ENCODE measurements around the gene MRPL27.

The MRPL27 gene

DNA sequence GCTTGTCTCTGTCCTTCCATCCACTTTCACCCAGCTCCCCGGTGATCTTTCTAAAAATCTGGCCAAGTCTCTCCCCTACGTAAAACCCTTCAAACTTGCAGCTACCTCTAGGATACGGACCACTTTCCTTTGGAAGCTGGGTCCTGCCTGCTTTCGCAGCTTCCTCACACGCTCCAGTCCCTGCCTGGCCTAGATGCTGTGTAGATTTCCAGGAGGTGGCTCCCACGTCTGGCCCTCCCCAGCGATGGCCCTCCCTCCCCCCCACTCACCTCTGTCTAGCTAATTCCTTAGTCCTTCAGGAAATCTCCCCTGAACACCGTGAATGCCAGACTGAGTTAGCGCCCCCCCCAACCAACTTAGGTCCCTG, 24.9 kb upstream of the MRPL27 start:
- TF ChIP-seq, protein P1, sequence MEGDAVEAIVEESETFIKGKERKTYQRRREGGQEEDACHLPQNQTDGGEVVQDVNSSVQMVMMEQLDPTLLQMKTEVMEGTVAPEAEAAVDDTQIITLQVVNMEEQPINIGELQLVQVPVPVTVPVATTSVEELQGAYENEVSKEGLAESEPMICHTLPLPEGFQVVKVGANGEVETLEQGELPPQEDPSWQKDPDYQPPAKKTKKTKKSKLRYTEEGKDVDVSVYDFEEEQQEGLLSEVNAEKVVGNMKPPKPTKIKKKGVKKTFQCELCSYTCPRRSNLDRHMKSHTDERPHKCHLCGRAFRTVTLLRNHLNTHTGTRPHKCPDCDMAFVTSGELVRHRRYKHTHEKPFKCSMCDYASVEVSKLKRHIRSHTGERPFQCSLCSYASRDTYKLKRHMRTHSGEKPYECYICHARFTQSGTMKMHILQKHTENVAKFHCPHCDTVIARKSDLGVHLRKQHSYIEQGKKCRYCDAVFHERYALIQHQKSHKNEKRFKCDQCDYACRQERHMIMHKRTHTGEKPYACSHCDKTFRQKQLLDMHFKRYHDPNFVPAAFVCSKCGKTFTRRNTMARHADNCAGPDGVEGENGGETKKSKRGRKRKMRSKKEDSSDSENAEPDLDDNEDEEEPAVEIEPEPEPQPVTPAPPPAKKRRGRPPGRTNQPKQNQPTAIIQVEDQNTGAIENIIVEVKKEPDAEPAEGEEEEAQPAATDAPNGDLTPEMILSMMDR (IDR thresholded peaks at IDR 0.05) = no peak
- peak overlapping the region; percentile 37 for H3K27ac ChIP-seq
- H3K36me3 ChIP-seq (ENCODE audit: control insufficient read depth, insufficient read depth, low read length) = no peaks in the 10 kb centered on the region
- H3K9me3 ChIP-seq (ENCODE audit: control insufficient read depth, low read length) = no peaks in the 10 kb centered on the region
- H2AFZ ChIP-seq = peak overlapping the region; percentile 77
- H3K4me1 ChIP-seq = peaks cover 3% of the 10 kb centered on the region
- H3K4me2 ChIP-seq (ENCODE audit: low read length) = peak overlapping the region; percentile 63
- H3K9ac ChIP-seq = no peak overlapping the region
- peaks cover 12% of the 10 kb centered on the region for H3K79me2 ChIP-seq
- H3K27me3 ChIP-seq (ENCODE audit: control insufficient read depth, insufficient read depth, low read length) = no peaks in the 10 kb centered on the region
- H3K4me3 ChIP-seq (ENCODE audit: low read depth, low read length) = peak overlapping the region; percentile 63

DNA sequence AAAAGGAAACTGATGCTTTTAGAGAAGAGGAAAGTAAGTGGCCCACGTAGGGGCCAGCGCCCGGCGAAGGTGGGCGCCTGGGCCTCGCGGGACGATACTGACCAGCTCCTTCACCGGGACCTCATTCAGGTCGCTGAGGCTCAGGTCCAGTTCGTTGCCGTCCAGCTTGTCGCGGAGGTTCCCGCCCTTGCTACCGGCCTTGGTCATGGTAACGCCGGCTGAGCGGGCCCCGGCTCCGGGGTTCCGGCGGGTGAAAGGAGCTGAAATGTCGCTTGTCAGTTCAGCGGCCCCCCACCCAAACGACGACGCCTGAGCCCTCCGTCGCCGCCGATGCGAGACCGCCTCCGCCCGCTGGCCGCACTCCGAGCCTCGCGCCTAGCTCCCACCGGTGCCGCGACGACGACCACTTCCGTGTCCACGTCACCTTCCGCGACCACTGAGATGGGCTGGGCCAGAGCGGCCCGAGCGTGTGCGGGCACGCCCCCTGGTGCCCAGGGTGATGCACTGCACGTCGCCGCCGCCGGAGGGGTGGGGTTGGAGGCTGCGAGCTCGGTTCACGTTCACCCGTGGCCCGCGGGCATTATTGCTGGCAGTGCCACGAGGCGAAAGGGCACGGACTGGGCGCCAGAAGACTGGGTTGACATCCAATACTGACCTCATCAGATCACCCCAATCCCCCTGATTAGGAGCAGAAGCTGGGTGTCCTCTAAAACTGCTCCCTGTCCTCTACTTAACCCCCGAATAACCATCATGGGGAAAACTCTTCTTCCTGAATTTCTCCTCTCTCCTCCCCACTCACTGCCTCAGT, 24.3 kb upstream of the MRPL27 start, which contains the start of gene LRRC59:
Gene LRRC59 (minus strand): TSS at position 413 of the 808 bp plus-strand sequence. CDS start 206 bp downstream, at position 207.
- Histone ChIP-seq H3K4me1 (peaks cover 3% of the 10 kb centered on the region), H3K9me3 (ENCODE audit: control insufficient read depth, low read length) (no peaks in the 10 kb centered on the region), H2AFZ (peak within 1 kb of the TSS; percentile 77), H3K79me2 (peaks cover 12% of the 10 kb centered on the region), H3K4me3 (ENCODE audit: low read depth, low read length) (peak within 1 kb of the TSS; percentile 63), H3K9ac (peak within 1 kb of the TSS; percentile 33), H3K27me3 (ENCODE audit: control insufficient read depth, insufficient read depth, low read length) (no peaks in the 10 kb centered on the region), H3K36me3 (ENCODE audit: control insufficient read depth, insufficient read depth, low read length) (no peaks in the 10 kb centered on the region), H3K4me2 (ENCODE audit: low read length) (peak within 1 kb of the TSS; percentile 63), H3K27ac (peak within 1 kb of the TSS; percentile 37)
- TF ChIP-seq, protein P1 (IDR thresholded peaks at IDR 0.05) = peak; percentile 98

DNA sequence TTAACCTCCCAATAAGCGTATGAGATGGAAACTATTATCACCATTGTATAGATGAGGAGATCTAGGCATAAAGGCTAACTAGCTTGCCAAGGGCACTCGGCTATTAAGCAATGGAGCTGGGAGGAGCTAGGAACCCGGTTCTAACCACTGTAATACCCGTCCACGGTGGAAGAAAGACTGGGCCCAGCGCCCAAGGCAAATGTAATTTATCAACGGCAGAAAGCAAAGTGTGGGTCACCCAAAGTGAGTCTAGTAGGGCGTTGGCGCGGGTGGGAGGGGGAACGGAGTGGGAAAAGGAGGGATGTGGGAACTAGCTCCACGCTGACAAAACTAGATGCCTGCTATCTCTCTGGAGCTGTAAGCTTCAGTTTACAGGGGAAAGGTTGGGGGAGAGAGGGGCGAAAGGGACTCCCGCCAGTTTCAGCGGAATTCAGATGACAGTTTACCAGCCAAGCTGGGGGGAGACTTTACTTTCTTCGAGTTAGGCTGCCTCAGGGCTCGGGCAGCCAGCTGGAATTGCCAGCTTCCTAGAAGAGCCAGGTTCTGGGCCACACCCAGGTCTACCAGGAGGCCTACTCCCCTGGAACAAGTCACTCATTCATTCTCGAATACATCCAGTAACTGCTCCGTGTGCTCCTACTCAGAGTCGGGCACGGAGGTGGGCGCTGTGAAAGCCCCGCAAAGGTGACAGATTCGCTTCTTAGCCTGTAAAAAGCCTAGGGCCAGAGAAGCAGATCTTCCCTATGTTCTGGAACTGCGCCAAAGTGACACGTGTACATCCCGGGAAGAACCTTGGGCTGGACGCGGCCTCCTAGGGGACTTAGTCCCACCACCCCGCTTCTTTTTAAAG, 23.5 kb upstream of the MRPL27 start:
- H3K27ac ChIP-seq = peak overlapping the region; percentile 37
- H3K4me2 ChIP-seq (ENCODE audit: low read length) = peak overlapping the region; percentile 63
- peak overlapping the region; percentile 33 for H3K9ac ChIP-seq
- no peaks in the 10 kb centered on the region for H3K27me3 ChIP-seq (ENCODE audit: control insufficient read depth, insufficient read depth, low read length)
- H3K4me3 ChIP-seq (ENCODE audit: low read depth, low read length) = peak overlapping the region; percentile 63
- H2AFZ ChIP-seq = peak overlapping the region; percentile 77
- H3K4me1 ChIP-seq = peaks cover 3% of the 10 kb centered on the region
- peaks cover 12% of the 10 kb centered on the region for H3K79me2 ChIP-seq
- no peaks in the 10 kb centered on the region for H3K36me3 ChIP-seq (ENCODE audit: control insufficient read depth, insufficient read depth, low read length)
- H3K9me3 ChIP-seq (ENCODE audit: control insufficient read depth, low read length) = no peaks in the 10 kb centered on the region
- TF ChIP-seq, protein P1 (IDR thresholded peaks at IDR 0.05) = no peak

DNA sequence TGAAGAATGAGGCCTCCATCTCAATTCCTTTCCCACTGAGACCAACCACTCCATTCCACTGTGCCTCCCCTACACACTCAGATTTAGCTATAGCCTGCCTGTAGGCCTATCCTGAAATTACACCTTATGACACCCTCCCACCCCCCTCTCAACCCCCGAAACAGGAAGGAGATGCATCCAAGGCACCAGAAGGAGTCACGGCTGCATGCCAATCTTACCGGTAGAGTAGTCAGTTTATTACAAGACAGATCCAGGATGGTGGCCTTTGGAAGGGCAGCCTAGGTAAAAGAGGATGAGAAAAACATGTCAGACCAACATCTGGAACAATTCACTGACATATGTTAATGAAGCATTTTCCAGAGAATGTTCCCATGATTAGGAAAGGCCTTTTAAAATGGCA, 21.7 kb upstream of the MRPL27 start:
- Histone ChIP-seq H3K27ac (no peak overlapping the region), H3K79me2 (peaks cover 12% of the 10 kb centered on the region), H3K9me3 (ENCODE audit: control insufficient read depth, low read length) (no peaks in the 10 kb centered on the region), H3K4me1 (peaks cover 3% of the 10 kb centered on the region), H3K36me3 (ENCODE audit: control insufficient read depth, insufficient read depth, low read length) (no peaks in the 10 kb centered on the region), H3K9ac (no peak overlapping the region), H3K4me3 (ENCODE audit: low read depth, low read length) (no peak overlapping the region), H3K27me3 (ENCODE audit: control insufficient read depth, insufficient read depth, low read length) (no peaks in the 10 kb centered on the region), H2AFZ (no peak overlapping the region), H3K4me2 (ENCODE audit: low read length) (no peak overlapping the region)
- TF ChIP-seq, protein P1 (IDR thresholded peaks at IDR 0.05) = no peak

Measured in parathyroid adenoma (tissue), 2 donors.